Vagina (tissue), 2 donors: Measurements from ENCODE around the gene PAWR.

Experiments used
- CTCF ChIP-seq, 3 experiments: fragments of 450-650 bp in 2 of 3; fragments of 200-600 bp in 1 of 3; sonication (generic) in 1 of 3; IDR thresholded peaks; one replicate each; pipeline ENCODE4 v1.5.1; 2017 to 2019; ENCODE audit warnings: antibody characterized with exemption in 3 of 3, mild to moderate bottlenecking in 2 of 3, moderate library complexity in 2 of 3
- POLR2AphosphoS5 ChIP-seq, 2 donors: sonication (generic); formaldehyde crosslinking; IDR thresholded peaks; one replicate each; pipeline ENCODE4 v1.9.0; 2017; ENCODE audit warnings: antibody characterized with exemption in 2 of 2, mild to moderate bottlenecking in 2 of 2, low read depth in 1 of 2; ENCODE audit not compliant: insufficient read depth in 1 of 2

GRCh38 chr12:79692860-79693577, 2.3 kb upstream of the PAWR start:
- TF ChIP-seq CTCF (IDR thresholded peaks at IDR 0.05) (no peak), POLR2AphosphoS5 (IDR thresholded peaks at IDR 0.05; ENCODE audit: insufficient read depth in 1 of 2, low read depth in 1 of 2) (no peak)
